ENCODE results near the gene OR5V1. TPM values are rescaled to one million over a fixed set of nuclear protein-coding genes. Genes with fewer than 3 reads are reported as not detected.
"Not testable (repeated sequence)": the region's sequence is repeated elsewhere in the genome, so short reads cannot be mapped to it uniquely, and the experiment has no call there.

The OR5V1 gene
- total RNA-seq, 1 experiment from 2014 or later, result not detected

DNA sequence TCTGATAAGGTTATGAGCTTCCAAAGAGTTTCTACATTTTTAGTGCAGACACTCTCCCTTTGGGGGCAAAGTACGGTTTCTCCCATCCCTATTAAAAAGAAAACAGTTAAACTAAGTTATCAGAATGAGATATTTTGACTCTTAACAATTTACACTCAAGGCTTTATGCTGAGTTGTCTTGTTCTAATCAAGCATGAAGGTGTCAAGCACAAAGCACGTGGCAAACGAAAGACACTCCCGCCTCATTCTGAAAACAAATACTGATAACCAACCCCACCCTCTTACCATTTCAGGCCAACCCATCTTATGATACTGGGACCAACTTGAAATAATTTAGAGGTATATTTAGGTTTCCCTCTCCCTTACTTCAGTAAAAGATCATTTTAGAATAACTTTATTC lies 42.9 kb downstream of the OR5V1 start:
- TF ChIP-seq, protein P1, sequence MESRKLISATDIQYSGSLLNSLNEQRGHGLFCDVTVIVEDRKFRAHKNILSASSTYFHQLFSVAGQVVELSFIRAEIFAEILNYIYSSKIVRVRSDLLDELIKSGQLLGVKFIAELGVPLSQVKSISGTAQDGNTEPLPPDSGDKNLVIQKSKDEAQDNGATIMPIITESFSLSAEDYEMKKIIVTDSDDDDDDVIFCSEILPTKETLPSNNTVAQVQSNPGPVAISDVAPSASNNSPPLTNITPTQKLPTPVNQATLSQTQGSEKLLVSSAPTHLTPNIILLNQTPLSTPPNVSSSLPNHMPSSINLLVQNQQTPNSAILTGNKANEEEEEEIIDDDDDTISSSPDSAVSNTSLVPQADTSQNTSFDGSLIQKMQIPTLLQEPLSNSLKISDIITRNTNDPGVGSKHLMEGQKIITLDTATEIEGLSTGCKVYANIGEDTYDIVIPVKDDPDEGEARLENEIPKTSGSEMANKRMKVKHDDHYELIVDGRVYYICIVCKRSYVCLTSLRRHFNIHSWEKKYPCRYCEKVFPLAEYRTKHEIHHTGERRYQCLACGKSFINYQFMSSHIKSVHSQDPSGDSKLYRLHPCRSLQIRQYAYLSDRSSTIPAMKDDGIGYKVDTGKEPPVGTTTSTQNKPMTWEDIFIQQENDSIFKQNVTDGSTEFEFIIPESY (IDR thresholded peaks at IDR 0.05; ENCODE audit: extremely low read depth, insufficient replicate concordance, low read length), result no peak
- TF ChIP-seq, protein P2, sequence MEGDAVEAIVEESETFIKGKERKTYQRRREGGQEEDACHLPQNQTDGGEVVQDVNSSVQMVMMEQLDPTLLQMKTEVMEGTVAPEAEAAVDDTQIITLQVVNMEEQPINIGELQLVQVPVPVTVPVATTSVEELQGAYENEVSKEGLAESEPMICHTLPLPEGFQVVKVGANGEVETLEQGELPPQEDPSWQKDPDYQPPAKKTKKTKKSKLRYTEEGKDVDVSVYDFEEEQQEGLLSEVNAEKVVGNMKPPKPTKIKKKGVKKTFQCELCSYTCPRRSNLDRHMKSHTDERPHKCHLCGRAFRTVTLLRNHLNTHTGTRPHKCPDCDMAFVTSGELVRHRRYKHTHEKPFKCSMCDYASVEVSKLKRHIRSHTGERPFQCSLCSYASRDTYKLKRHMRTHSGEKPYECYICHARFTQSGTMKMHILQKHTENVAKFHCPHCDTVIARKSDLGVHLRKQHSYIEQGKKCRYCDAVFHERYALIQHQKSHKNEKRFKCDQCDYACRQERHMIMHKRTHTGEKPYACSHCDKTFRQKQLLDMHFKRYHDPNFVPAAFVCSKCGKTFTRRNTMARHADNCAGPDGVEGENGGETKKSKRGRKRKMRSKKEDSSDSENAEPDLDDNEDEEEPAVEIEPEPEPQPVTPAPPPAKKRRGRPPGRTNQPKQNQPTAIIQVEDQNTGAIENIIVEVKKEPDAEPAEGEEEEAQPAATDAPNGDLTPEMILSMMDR (IDR thresholded peaks at IDR 0.05 in 2 of 3, conservative IDR thresholded peaks at IDR 0.05 in 1 of 3; ENCODE audit: borderline replicate concordance in 1 of 3, insufficient read depth in 1 of 3, low read depth in 2 of 3, low read length in 2 of 3), result no peak
- TF ChIP-seq, protein P3, sequence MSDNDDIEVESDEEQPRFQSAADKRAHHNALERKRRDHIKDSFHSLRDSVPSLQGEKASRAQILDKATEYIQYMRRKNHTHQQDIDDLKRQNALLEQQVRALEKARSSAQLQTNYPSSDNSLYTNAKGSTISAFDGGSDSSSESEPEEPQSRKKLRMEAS (IDR thresholded peaks at IDR 0.05), result no peak
- H3K36me3 ChIP-seq (ENCODE audit: control insufficient read depth in 1 of 2, insufficient read depth in 2 of 2, low read length in 2 of 2), result no peaks in the 10 kb centered on the region
- H4K20me1 ChIP-seq (ENCODE audit: insufficient read depth), result no peaks in the 10 kb centered on the region
- ChIA-PET POLR2A (no interaction called here), CTCF (no interaction called here), RAD21 (ENCODE audit: low non-redundant PET in 1 of 2, low total read pairs in 2 of 2, uncharacterized antibody in 2 of 2, unreplicated experiment in 2 of 2) (no interaction called here)
- no peaks in the 10 kb centered on the region for H3K79me2 ChIP-seq (ENCODE audit: insufficient read depth, low read length)
- no peaks in the 10 kb centered on the region for H3K9me3 ChIP-seq (ENCODE audit: control insufficient read depth in 1 of 2, insufficient read depth in 1 of 2, low read depth in 1 of 2, low read length in 2 of 2)
- no peaks in the 10 kb centered on the region for H3K4me1 ChIP-seq (ENCODE audit: control insufficient read depth in 1 of 2, insufficient read depth in 2 of 2, low read length in 2 of 2)
- intact Hi-C loops (cut with micrococcal nuclease), result no loop called here
- no peaks in the 10 kb centered on the region for H3K9me2 ChIP-seq (ENCODE audit: insufficient read depth)
- BruUV-seq (replicated peaks), result no TSS peak
- no peak overlapping the region for H3K4me2 ChIP-seq (ENCODE audit: low read length)
- no peak overlapping the region for H3K9ac ChIP-seq (ENCODE audit: low read length)
- H3K27ac ChIP-seq (ENCODE audit: low read depth, low read length), result no peak overlapping the region
- H2AFZ ChIP-seq (ENCODE audit: low read depth, low read length, poor library complexity, severe bottlenecking), result no peak overlapping the region
- H3K4me3 ChIP-seq (replicated peaks in 1 of 2; ENCODE audit: low read depth in 1 of 2, low read length in 2 of 2), result no peak overlapping the region
- H3K27me3 ChIP-seq (ENCODE audit: insufficient read depth, low read length), result no peaks in the 10 kb centered on the region
- ATAC-seq, result no peak
- no peak for DNase-seq (ENCODE audit: low read depth, low spot score)

DNA sequence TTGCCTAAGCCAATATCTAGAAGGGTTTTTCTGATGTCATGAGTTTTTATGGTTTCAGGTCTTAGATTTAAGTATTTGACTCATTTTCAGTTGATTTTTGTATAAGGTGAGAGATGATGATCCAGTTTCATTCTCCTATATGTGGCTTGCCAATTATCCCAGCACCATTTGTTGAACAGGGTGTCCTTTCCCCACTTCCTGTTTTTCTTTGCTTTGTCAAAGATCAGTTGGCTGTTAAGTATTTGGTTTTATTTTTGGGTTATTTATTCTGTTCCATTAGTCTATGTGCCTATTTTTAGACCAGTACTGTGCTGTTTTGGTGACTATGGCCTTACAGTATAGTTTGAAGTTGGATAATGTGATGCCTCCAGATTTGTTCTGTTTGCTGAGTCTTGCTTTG lies 45.3 kb downstream of the OR5V1 start:
- H3K9me3 ChIP-seq (ENCODE audit: control insufficient read depth in 1 of 2, insufficient read depth in 1 of 2, low read depth in 1 of 2, low read length in 2 of 2); CTCF ChIA-PET; H3K4me3 ChIP-seq (replicated peaks in 1 of 2; ENCODE audit: low read depth in 1 of 2, low read length in 2 of 2); BruUV-seq (replicated peaks); H3K9ac ChIP-seq (ENCODE audit: low read length); H2AFZ ChIP-seq (ENCODE audit: low read depth, low read length, poor library complexity, severe bottlenecking); H3K36me3 ChIP-seq (ENCODE audit: control insufficient read depth in 1 of 2, insufficient read depth in 2 of 2, low read length in 2 of 2); H3K27ac ChIP-seq (ENCODE audit: low read depth, low read length); H3K4me2 ChIP-seq (ENCODE audit: low read length); H3K79me2 ChIP-seq (ENCODE audit: insufficient read depth, low read length); H4K20me1 ChIP-seq (ENCODE audit: insufficient read depth); RAD21 ChIA-PET (ENCODE audit: low non-redundant PET in 1 of 2, low total read pairs in 2 of 2, uncharacterized antibody in 2 of 2, unreplicated experiment in 2 of 2); intact Hi-C loops (cut with micrococcal nuclease); DNase-seq (ENCODE audit: low read depth, low spot score); ATAC-seq; H3K27me3 ChIP-seq (ENCODE audit: insufficient read depth, low read length); H3K4me1 ChIP-seq (ENCODE audit: control insufficient read depth in 1 of 2, insufficient read depth in 2 of 2, low read length in 2 of 2); H3K9me2 ChIP-seq (ENCODE audit: insufficient read depth); POLR2A ChIA-PET: not testable (repeated sequence)

Measured in HCT116 (cell line).